NCI-H345 treated with DMSO at 0.1 percent for 48 hours (cell line): ENCODE results near the gene CEP170B.
"Not testable (repeated sequence)": the region's sequence is repeated elsewhere in the genome, so short reads cannot be mapped to it uniquely, and the experiment has no call there.

Experiments
- DNase-seq: peaks from one replicate; lab custom pipeline; 2025; ENCODE audit not compliant: unreplicated experiment; lab: John Stamatoyannopoulos, UW

The CEP170B gene

GRCh38 chr14:104843442-104844305, 21.4 kb upstream of the CEP170B start:
- DNase-seq = no peak

- no peak for DNase-seq
Observed at GRCh38 chr14:104844306-104845032, 20.6 kb upstream of the CEP170B start.

- no peak for DNase-seq
Observed at GRCh38 chr14:104845033-104845666, 19.9 kb upstream of the CEP170B start.

GRCh38 chr14:104845834-104846441, 19.1 kb upstream of the CEP170B start:
- DNase-seq = no peak

GRCh38 chr14:104852280-104852663, 12.8 kb upstream of the CEP170B start:
- DNase-seq = no peak

GRCh38 chr14:104855532-104856090, 9.5 kb upstream of the CEP170B start:
- DNase-seq = no peak

- no peak for DNase-seq
Observed at GRCh38 chr14:104856157-104856868, 8.8 kb upstream of the CEP170B start.

GRCh38 chr14:104856869-104857860, 7.9 kb upstream of the CEP170B start:
- DNase-seq = no peak

GRCh38 chr14:104857931-104858330, 7.1 kb upstream of the CEP170B start:
- not testable (repeated sequence) for DNase-seq

- DNase-seq = no peak
Observed at GRCh38 chr14:104858811-104859426, 6.1 kb upstream of the CEP170B start.

- no peak for DNase-seq
Observed at GRCh38 chr14:104859900-104860299, 5.2 kb upstream of the CEP170B start.

- no peak for DNase-seq
Observed at GRCh38 chr14:104860414-104860813, 4.7 kb upstream of the CEP170B start.

- no peak for DNase-seq
Observed at GRCh38 chr14:104863131-104863862, 1.8 kb upstream of the CEP170B start.

- DNase-seq = no peak
Observed at GRCh38 chr14:104863923-104864266, 1.2 kb upstream of the CEP170B start.

GRCh38 chr14:104864267-104865080, 594 bp upstream of the CEP170B start:
- DNase-seq = peak; percentile 25

GRCh38 chr14:104865631-104866441, 768 bp downstream of the CEP170B start:
- DNase-seq = no peak
